RWPE2 (cell line): ENCODE data around the gene IFITM10.

Source experiments
- ATAC-seq: fragments of 200-7000 bp; cut with Tn5 transposase; 3 replicates; pipeline ENCODE4 v1.9.1; 2021; ENCODE audit warnings: low read depth
- DNase-seq: peaks from one replicate; pipeline ENCODE4 v3.0.0-alpha.2; 2020; ENCODE audit warnings: low spot score
- H3K27ac ChIP-seq: fragments of 450-650 bp; 2 replicates; pipeline ENCODE4 v1.5.1; 2017; ENCODE audit warnings: mild to moderate bottlenecking; ENCODE audit not compliant: poor library complexity, severe bottlenecking
- H3K27me3 ChIP-seq: fragments of 250-450 bp; sonication (Bioruptor Pico); 2 replicates; pipeline ENCODE4 v1.5.1; 2021; ENCODE audit warnings: mild to moderate bottlenecking, moderate library complexity; ENCODE audit not compliant: insufficient read depth, poor library complexity, severe bottlenecking
- H3K36me3 ChIP-seq: fragments of 250-450 bp; sonication (Bioruptor Pico); 2 replicates; pipeline ENCODE4 v1.5.1; 2020; ENCODE audit warnings: low read depth, mild to moderate bottlenecking, moderate library complexity
- H3K4me1 ChIP-seq: fragments of 250-450 bp; sonication (Bioruptor Pico); 2 replicates; pipeline ENCODE4 v1.5.1; 2021; ENCODE audit warnings: mild to moderate bottlenecking, moderate library complexity; ENCODE audit not compliant: insufficient read depth, poor library complexity, severe bottlenecking
- H3K4me3 ChIP-seq: fragments of 250-450 bp; sonication (Bioruptor Pico); 2 replicates; pipeline ENCODE4 v1.5.1; 2021; ENCODE audit warnings: mild to moderate bottlenecking, moderate library complexity; ENCODE audit not compliant: severe bottlenecking
- H3K9me3 ChIP-seq: fragments of 250-450 bp; sonication (Bioruptor Pico); 2 replicates; pipeline ENCODE4 v1.5.1; 2021; ENCODE audit warnings: mild to moderate bottlenecking, moderate library complexity; ENCODE audit not compliant: severe bottlenecking
- CTCF ChIP-seq: fragments of 450-650 bp; IDR thresholded peaks from one replicate; pipeline ENCODE4 v1.5.1; 2017; ENCODE audit warnings: mild to moderate bottlenecking, moderate library complexity; ENCODE audit not compliant: poor library complexity, severe bottlenecking

IFITM10 gene

GRCh38 chr11:1759851-1760220 is 9.4 kb upstream of the IFITM10 start:
- no peaks in the 10 kb centered on the region for H3K9me3 ChIP-seq
- DNase-seq (no peak), ATAC-seq (no peak)
- TF ChIP-seq CTCF: no peak
- no peak overlapping the region for H3K27ac ChIP-seq
- H3K4me3 ChIP-seq: no peak overlapping the region
- no peaks in the 10 kb centered on the region for H3K27me3 ChIP-seq
- H3K36me3 ChIP-seq: peaks cover 65% of the 10 kb centered on the region
- peaks cover 9% of the 10 kb centered on the region for H3K4me1 ChIP-seq

- no peak for ATAC-seq
Observed at GRCh38 chr11:1759151-1759850, 8.9 kb upstream of the IFITM10 start.

GRCh38 chr11:1758611-1759150 is 8.3 kb upstream of the IFITM10 start:
- H3K4me1 ChIP-seq: peaks cover 6% of the 10 kb centered on the region
- H3K36me3 ChIP-seq: peaks cover 65% of the 10 kb centered on the region
- ATAC-seq: no peak
- H3K27me3 ChIP-seq: no peaks in the 10 kb centered on the region
- H3K9me3 ChIP-seq: no peaks in the 10 kb centered on the region
- no peak overlapping the region for H3K27ac ChIP-seq
- no peak for DNase-seq
- no peak overlapping the region for H3K4me3 ChIP-seq
- TF ChIP-seq CTCF: no peak

More at GRCh38 chr11:1759151-1759850, 8.9 kb upstream of the IFITM10 start:
- TF ChIP-seq CTCF: no peak
- H3K9me3 ChIP-seq: no peaks in the 10 kb centered on the region
- no peak for DNase-seq
- no peak overlapping the region for H3K27ac ChIP-seq
- H3K4me3 ChIP-seq: no peak overlapping the region
- peaks cover 7% of the 10 kb centered on the region for H3K4me1 ChIP-seq
- H3K36me3 ChIP-seq: peaks cover 65% of the 10 kb centered on the region
- H3K27me3 ChIP-seq: no peaks in the 10 kb centered on the region

GRCh38 chr11:1757861-1758610 is 7.6 kb upstream of the IFITM10 start:
- Histone ChIP-seq H3K4me1 (peaks cover 6% of the 10 kb centered on the region), H3K9me3 (no peaks in the 10 kb centered on the region), H3K27me3 (no peaks in the 10 kb centered on the region), H3K4me3 (no peak overlapping the region), H3K36me3 (peaks cover 65% of the 10 kb centered on the region), H3K27ac (no peak overlapping the region)
- TF ChIP-seq CTCF: no peak
- DNase-seq (no peak), ATAC-seq (no peak)
